ENCODE data around the gene PGM2. TPM values are rescaled to one million over a fixed set of nuclear protein-coding genes. Genes with fewer than 3 reads are reported as not detected.
A peak's percentile ranks its signal among the peaks of the same experiment; 100 is the strongest.

Gene PGM2
- total RNA-seq, 4 donors from 2014 or later: 45.7 to 76.4 (median 65.8) TPM

- H3K9me3 ChIP-seq: no peaks in the 10 kb centered on the region
- no peaks in the 10 kb centered on the region for H3K27me3 ChIP-seq
- H3K27ac ChIP-seq: no peak overlapping the region
- H3K4me3 ChIP-seq: no peak overlapping the region
- TF ChIP-seq POLR2A (IDR thresholded peaks at IDR 0.05) (no peak), EP300 (IDR thresholded peaks at IDR 0.05) (no peak), POLR2AphosphoS5 (IDR thresholded peaks at IDR 0.05) (no peak)
- no peaks in the 10 kb centered on the region for H3K4me1 ChIP-seq
- 77% methylated on average over 4 of the region's 4 CpGs for WGBS
- no peak for DNase-seq (ENCODE audit: low spot score in 2 of 2)
- H3K36me3 ChIP-seq: no peaks in the 10 kb centered on the region
Observed at GRCh38 chr4:37788819-37789218, 37.7 kb upstream of the PGM2 start.

GRCh38 chr4:37792241-37792640 is 34.2 kb upstream of the PGM2 start:
- Histone ChIP-seq H3K4me1 (no peaks in the 10 kb centered on the region), H3K4me3 (no peak overlapping the region), H3K36me3 (no peaks in the 10 kb centered on the region), H3K9me3 (no peaks in the 10 kb centered on the region), H3K27ac (no peak overlapping the region), H3K27me3 (no peaks in the 10 kb centered on the region)
- TF ChIP-seq EP300 (IDR thresholded peaks at IDR 0.05) (no peak), POLR2AphosphoS5 (IDR thresholded peaks at IDR 0.05) (no peak), POLR2A (IDR thresholded peaks at IDR 0.05) (no peak), CTCF (IDR thresholded peaks at IDR 0.05) (no peak)
- no peak for DNase-seq (ENCODE audit: low spot score in 2 of 2)
- WGBS: no CpG with 5 or more reads among the region's 1 CpG

GRCh38 chr4:37793562-37793961 is 32.9 kb upstream of the PGM2 start:
- no peak overlapping the region for H3K27ac ChIP-seq
- TF ChIP-seq POLR2A (IDR thresholded peaks at IDR 0.05) (no peak), CTCF (IDR thresholded peaks at IDR 0.05) (peak; percentile 41 to 56)
- DNase-seq (ENCODE audit: low spot score in 2 of 2): no peak
- H3K27me3 ChIP-seq: no peaks in the 10 kb centered on the region
- H3K9me3 ChIP-seq: no peaks in the 10 kb centered on the region
- no peaks in the 10 kb centered on the region for H3K36me3 ChIP-seq
- no peaks in the 10 kb centered on the region for H3K4me1 ChIP-seq
- H3K4me3 ChIP-seq: no peak overlapping the region

GRCh38 chr4:37794056-37794455 is 32.4 kb upstream of the PGM2 start:
- Histone ChIP-seq H3K27ac (no peak overlapping the region), H3K4me3 (no peak overlapping the region), H3K36me3 (no peaks in the 10 kb centered on the region), H3K9me3 (no peaks in the 10 kb centered on the region), H3K27me3 (no peaks in the 10 kb centered on the region), H3K4me1 (no peaks in the 10 kb centered on the region)
- WGBS: 44% methylated on average over 2 of the region's 2 CpGs
- DNase-seq (ENCODE audit: low spot score in 2 of 2): no peak
- TF ChIP-seq POLR2A (IDR thresholded peaks at IDR 0.05): no peak
- no peak for TF ChIP-seq POLR2AphosphoS5 (IDR thresholded peaks at IDR 0.05)
- no peak for TF ChIP-seq CTCF (IDR thresholded peaks at IDR 0.05)
- no peak for TF ChIP-seq EP300 (IDR thresholded peaks at IDR 0.05)

GRCh38 chr4:37795581-37796195 is 30.8 kb upstream of the PGM2 start:
- Histone ChIP-seq H3K27me3 (no peaks in the 10 kb centered on the region), H3K36me3 (no peaks in the 10 kb centered on the region), H3K4me1 (no peaks in the 10 kb centered on the region), H3K27ac (no peak overlapping the region), H3K9me3 (no peaks in the 10 kb centered on the region), H3K4me3 (no peak overlapping the region)
- DNase-seq (ENCODE audit: low spot score in 2 of 2): no peak
- TF ChIP-seq EP300 (IDR thresholded peaks at IDR 0.05): no peak
- no peak for TF ChIP-seq POLR2AphosphoS5 (IDR thresholded peaks at IDR 0.05)
- no peak for TF ChIP-seq CTCF (IDR thresholded peaks at IDR 0.05)
- no peak for TF ChIP-seq POLR2A (IDR thresholded peaks at IDR 0.05)
- WGBS: 70% methylated on average over 3 of the region's 3 CpGs

GRCh38 chr4:37797374-37797773 is 29.1 kb upstream of the PGM2 start:
- 100% methylated on average over 2 of the region's 2 CpGs for WGBS
- Histone ChIP-seq H3K4me1 (no peaks in the 10 kb centered on the region), H3K4me3 (no peak overlapping the region), H3K27me3 (no peaks in the 10 kb centered on the region), H3K27ac (no peak overlapping the region), H3K9me3 (no peaks in the 10 kb centered on the region), H3K36me3 (no peaks in the 10 kb centered on the region)
- DNase-seq (ENCODE audit: low spot score in 2 of 2): no peak
- TF ChIP-seq EP300 (IDR thresholded peaks at IDR 0.05) (no peak), POLR2A (IDR thresholded peaks at IDR 0.05) (no peak), CTCF (IDR thresholded peaks at IDR 0.05) (no peak), POLR2AphosphoS5 (IDR thresholded peaks at IDR 0.05) (no peak)

All from suprapubic skin (tissue), 4 donors.